Peyer's patch (tissue), 4 donors: ENCODE results near the gene UFM1.

ENCODE experiments used
- POLR2A ChIP-seq, 2 donors: fragments of 450-650 bp; IDR thresholded peaks; one replicate each; pipeline ENCODE4 v1.5.1; 2017; ENCODE audit warnings: antibody characterized with exemption in 2 of 2, mild to moderate bottlenecking in 2 of 2, moderate library complexity in 2 of 2
- TF ChIP-seq, protein P1 (sequence below), 6 experiments: fragments of 450-650 bp in 4 of 6; fragments of 200-600 bp in 2 of 6; sonication (generic) in 1 of 6; IDR thresholded peaks; one replicate each; pipeline ENCODE4 v1.5.1; 2017 to 2019; ENCODE audit warnings: antibody characterized with exemption in 6 of 6, mild to moderate bottlenecking in 3 of 6, moderate library complexity in 1 of 6

DNA sequence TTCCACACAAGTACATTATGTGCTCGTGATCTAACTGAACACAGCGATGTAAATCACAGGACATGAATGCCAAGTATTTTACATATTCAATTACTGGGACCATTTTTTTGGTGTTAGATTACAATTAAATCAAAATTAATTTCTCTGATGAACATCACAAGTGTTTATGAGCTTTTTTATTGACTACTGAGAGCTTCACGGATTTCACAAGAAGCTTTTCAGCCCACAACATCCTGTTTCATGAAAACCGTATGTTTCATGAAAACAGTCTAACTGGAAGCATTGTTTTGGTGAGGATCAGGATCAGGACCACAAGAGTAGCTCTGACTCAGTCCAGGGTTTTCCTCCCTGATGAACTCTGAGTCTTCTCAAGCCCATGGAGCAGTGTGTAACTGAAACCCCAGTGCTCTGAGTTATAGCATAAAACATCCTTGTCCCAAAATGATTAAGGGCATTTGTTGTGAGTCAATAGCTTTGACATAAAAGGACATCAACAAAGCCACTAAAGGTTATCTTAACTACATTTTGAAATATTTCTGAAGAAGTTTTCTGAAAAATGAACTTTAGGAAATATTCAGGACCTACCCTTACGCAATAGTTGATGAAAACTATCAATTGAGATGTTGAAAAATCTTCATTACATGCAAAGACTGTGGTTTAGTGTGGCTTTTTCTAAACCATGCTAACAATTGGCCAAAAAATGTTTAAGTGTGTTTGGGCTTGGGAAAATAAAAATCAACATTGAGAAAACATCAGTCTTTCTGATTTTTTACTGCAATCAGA, 49.3 kb downstream of the UFM1 start:
- TF ChIP-seq, protein P1, sequence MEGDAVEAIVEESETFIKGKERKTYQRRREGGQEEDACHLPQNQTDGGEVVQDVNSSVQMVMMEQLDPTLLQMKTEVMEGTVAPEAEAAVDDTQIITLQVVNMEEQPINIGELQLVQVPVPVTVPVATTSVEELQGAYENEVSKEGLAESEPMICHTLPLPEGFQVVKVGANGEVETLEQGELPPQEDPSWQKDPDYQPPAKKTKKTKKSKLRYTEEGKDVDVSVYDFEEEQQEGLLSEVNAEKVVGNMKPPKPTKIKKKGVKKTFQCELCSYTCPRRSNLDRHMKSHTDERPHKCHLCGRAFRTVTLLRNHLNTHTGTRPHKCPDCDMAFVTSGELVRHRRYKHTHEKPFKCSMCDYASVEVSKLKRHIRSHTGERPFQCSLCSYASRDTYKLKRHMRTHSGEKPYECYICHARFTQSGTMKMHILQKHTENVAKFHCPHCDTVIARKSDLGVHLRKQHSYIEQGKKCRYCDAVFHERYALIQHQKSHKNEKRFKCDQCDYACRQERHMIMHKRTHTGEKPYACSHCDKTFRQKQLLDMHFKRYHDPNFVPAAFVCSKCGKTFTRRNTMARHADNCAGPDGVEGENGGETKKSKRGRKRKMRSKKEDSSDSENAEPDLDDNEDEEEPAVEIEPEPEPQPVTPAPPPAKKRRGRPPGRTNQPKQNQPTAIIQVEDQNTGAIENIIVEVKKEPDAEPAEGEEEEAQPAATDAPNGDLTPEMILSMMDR (IDR thresholded peaks at IDR 0.05): no peak
- no peak for TF ChIP-seq POLR2A (IDR thresholded peaks at IDR 0.05)
